ENCODE data around the gene CARM1. TPM values are rescaled to one million over a fixed set of nuclear protein-coding genes. Genes with fewer than 3 reads are reported as not detected.

Gene CARM1
- total and polyA plus RNA-seq, 2 experiments from 2014 or later = 43.3 to 118 TPM

GRCh38 chr19:10896851-10897526 is 25.6 kb downstream of the CARM1 start (continued):
- TF ChIP-seq EZH2phosphoT487 (IDR thresholded peaks at IDR 0.05; ENCODE audit: unreplicated experiment) (no peak), REST (IDR thresholded peaks at IDR 0.05; ENCODE audit: unreplicated experiment) (no peak), ETS1 (IDR thresholded peaks at IDR 0.05) (no peak), CREB1 (CRISPR knock-in tag; IDR thresholded peaks at IDR 0.05; ENCODE audit: low read depth) (no peak), POLR2AphosphoS5 (IDR thresholded peaks at IDR 0.05; ENCODE audit: low read depth) (no peak)

GRCh38 chr19:10898633-10899032 is 27.3 kb downstream of the CARM1 start:
- Histone ChIP-seq H3F3A (replicated peaks; ENCODE audit: low read depth) (0 out of 2 replicates have a peak, but pooled peaks cover 12% of the 10 kb centered on the region), H3K4me1 (ENCODE audit: insufficient read depth) (peaks cover 22% of the 10 kb centered on the region), H3K4me2 (no peak overlapping the region), H4K20me1 (replicated peaks; ENCODE audit: insufficient read depth) (peaks cover 16% of the 10 kb centered on the region), H2AFZ (no peak overlapping the region), H3K79me2 (replicated peaks; ENCODE audit: insufficient read depth) (peaks cover 79% of the 10 kb centered on the region), H3K9me2 (ENCODE audit: insufficient read depth) (no peaks in the 10 kb centered on the region), H3K36me3 (ENCODE audit: insufficient read depth) (no peaks in the 10 kb centered on the region), H3K27me3 (ENCODE audit: insufficient read depth) (no peaks in the 10 kb centered on the region), H3K27ac (ENCODE audit: low read depth) (peak overlapping the region; percentile 86), H3K4me3 (no peak overlapping the region)
- Mint-ChIP-seq H3K4me3 (no peak overlapping the region), H3K36me3 (ENCODE audit: low read depth) (peaks cover 18% of the 10 kb centered on the region), H3K27me3 (ENCODE audit: insufficient read depth, low read depth, poor library complexity) (peaks cover 15% of the 10 kb centered on the region), H3K27ac (no peak overlapping the region; the same call in 1 of the 2 replicates), H3K9me3 (peaks cover 6% of the 10 kb centered on the region), H3K4me1 (peaks cover 31% of the 10 kb centered on the region)
- DNase-seq (ENCODE audit: low spot score) (no peak), ATAC-seq (peak; percentile 8)
- no peak for TF ChIP-seq JUNB (IDR thresholded peaks at IDR 0.05; ENCODE audit: unreplicated experiment)
- no peak for TF ChIP-seq POLR2AphosphoS5 (IDR thresholded peaks at IDR 0.05; ENCODE audit: low read depth)
- no peak for TF ChIP-seq ZNF331 (CRISPR knock-in tag; IDR thresholded peaks at IDR 0.05; ENCODE audit: low read depth)
- TF ChIP-seq EZH2 (IDR thresholded peaks at IDR 0.05; ENCODE audit: low read depth, unreplicated experiment) = no peak
- no peak for TF ChIP-seq STAT1 (IDR thresholded peaks at IDR 0.05; ENCODE audit: unreplicated experiment)
- no peak for TF ChIP-seq REST (IDR thresholded peaks at IDR 0.05; ENCODE audit: unreplicated experiment)
- TF ChIP-seq CREB1 (CRISPR knock-in tag; IDR thresholded peaks at IDR 0.05; ENCODE audit: low read depth) = no peak
